Testis (tissue), 5 donors: ENCODE measurements around the gene EFL1. TPM values are rescaled to one million over a fixed set of nuclear protein-coding genes. Genes with fewer than 3 reads are reported as not detected.
A peak's percentile ranks its signal among the peaks of the same experiment; 100 is the strongest.
"Not testable (repeated sequence)": the region's sequence is repeated elsewhere in the genome, so short reads cannot be mapped to it uniquely, and the experiment has no call there.

Source experiments
- DNase-seq: peaks from one replicate; pipeline ENCODE4 v3.0.0-alpha.2; 2019
- H3K27ac ChIP-seq, 2 donors: fragments of 200-600 bp; sonication (generic); one replicate each; pipeline ENCODE4 v1.5.1; 2019
- H3K27me3 ChIP-seq: fragments of 200-600 bp; sonication (generic); one replicate; pipeline ENCODE4 v1.5.1; 2019
- H3K36me3 ChIP-seq: fragments of 200-600 bp; sonication (generic); one replicate; pipeline ENCODE4 v1.5.1; 2017; ENCODE audit warnings: low read depth; ENCODE audit errors: missing control alignments
- H3K4me1 ChIP-seq: fragments of 200-600 bp; sonication (generic); one replicate; pipeline ENCODE4 v1.5.1; 2019
- H3K4me3 ChIP-seq, 2 donors: fragments of 200-600 bp; sonication (generic); one replicate each; pipeline ENCODE4 v1.5.1; 2017 to 2019
- H3K9me3 ChIP-seq: fragments of 200-600 bp; sonication (generic); one replicate; pipeline ENCODE4 v1.5.1; 2017
- CTCF ChIP-seq, 3 experiments: fragments of 450-650 bp in 2 of 3; fragments of 200-600 bp in 1 of 3; sonication (generic) in 1 of 3; IDR thresholded peaks; one replicate each; pipeline ENCODE4 v1.5.1; 2016 to 2019; ENCODE audit warnings: antibody characterized with exemption in 3 of 3, mild to moderate bottlenecking in 2 of 3, moderate library complexity in 1 of 3
- POLR2A ChIP-seq: fragments of 450-650 bp; IDR thresholded peaks from one replicate; pipeline ENCODE4 v1.6.1; 2017; ENCODE audit warnings: antibody characterized with exemption, mild to moderate bottlenecking, moderate library complexity
- WGBS, 2 donors: methylation state at CpG; one replicate each; pipeline ENCODE4 v1.1.5; 2018; 5-methylcytosine and 5-hydroxymethylcytosine counted together
- intact Hi-C: fragments of 100-400 bp; cut with DNase I; formaldehyde crosslinking; loops from one replicate; pipeline ENCODE4 v1.15.1; 2023; ENCODE audit warnings: low total_unique reads
- long read RNA-seq, 2 donors: transcript quantifications; one replicate each; lab custom pipeline, GENCODE V29; 2026
- polyA plus RNA-seq: library from polyadenylated mRNA; stranded (reverse); fragments of 350-450 nt; fragmentation: Illumina TruSeq; extraction: RNeasy Lipid Tissue Mini Kit (QIAGEN cat#74804); gene quantifications from one replicate; pipeline ENCODE4 v1.2.3, GENCODE V29; 2014; ENCODE audit warnings: low read depth, low replicate concordance; ENCODE audit not compliant: insufficient read depth
- total RNA-seq, 2 donors: library from RNA; depleted of rRNA; stranded (reverse); fragments of >200 nt; gene quantifications; one replicate each; pipeline ENCODE4 v1.2.3, GENCODE V29; 2016

EFL1 gene
- 10 to 100 TPM; 30.6 to 34.3 TPM for total RNA-seq
- 35.0 TPM for polyA plus RNA-seq
- long read RNA-seq, donor 1, transcript EFL1-201 (20 exons, 3,675 nt), result major isoform, 5 of 5 reads
- long read RNA-seq, donor 1, partial matches to known transcripts, result 0 of 5 reads
- long read RNA-seq, donor 1, other reads (novel, unspliced or antisense), result 0 of 5 reads
- long read RNA-seq, donor 2, partial matches to known transcripts, result 0 of 1 reads
- long read RNA-seq, donor 2, other reads (novel, unspliced or antisense), result 0 of 1 reads

- no peaks in the 10 kb centered on the region for H3K27me3 ChIP-seq
- H3K4me1 ChIP-seq, result peaks cover 7% of the 10 kb centered on the region
- no peaks in the 10 kb centered on the region for H3K36me3 ChIP-seq
- H3K4me3 ChIP-seq, result peak within 1 kb of the TSS; percentile 83 to 84
- no peak for TF ChIP-seq POLR2A
- TF ChIP-seq CTCF (IDR thresholded peaks at IDR 0.05), result no peak
- DNase-seq, result peak; percentile 97
- peak within 1 kb of the TSS; percentile 36 to 47 for H3K27ac ChIP-seq
- intact Hi-C loops, result no loop called here
- H3K9me3 ChIP-seq, result no peaks in the 10 kb centered on the region
- 1% methylated on average over 16 to 57 of the region's 57 CpGs for WGBS, 2 donors
Observed at GRCh38 chr15:82262422-82263026, at the start of gene EFL1, which contains the start of gene SAXO2. TSS of gene EFL1 (minus strand) at chr15:82262734. CDS start at chr15:82261778, 956 bp downstream. TSS of gene SAXO2 (plus strand) at chr15:82262818. CDS start at chr15:82262880, 62 bp downstream.

- H3K36me3 ChIP-seq, H3K4me3 ChIP-seq, H3K9me3 ChIP-seq, H3K27me3 ChIP-seq, H3K27ac ChIP-seq, DNase-seq, H3K4me1 ChIP-seq, intact Hi-C loops: not testable (repeated sequence)
- WGBS, 2 donors, result 89 to 92% methylated on average over 5 of the region's 5 CpGs
Observed at GRCh38 chr15:82311321-82311720, 48.8 kb upstream of the EFL1 start.

- no peak for DNase-seq
- H3K27ac ChIP-seq, result no peak overlapping the region
- H3K4me3 ChIP-seq, result no peak overlapping the region
- H3K4me1 ChIP-seq, result no peaks in the 10 kb centered on the region
- TF ChIP-seq POLR2A, result no peak
- no peak for TF ChIP-seq CTCF (IDR thresholded peaks at IDR 0.05)
- no peaks in the 10 kb centered on the region for H3K36me3 ChIP-seq
- WGBS, 2 donors, result 91 to 94% methylated on average over 2 of the region's 2 CpGs
- no peaks in the 10 kb centered on the region for H3K27me3 ChIP-seq
- intact Hi-C loops, result no loop called here
- no peaks in the 10 kb centered on the region for H3K9me3 ChIP-seq
Observed at GRCh38 chr15:82309802-82310201, 47.3 kb upstream of the EFL1 start.

- H3K4me1 ChIP-seq, result no peaks in the 10 kb centered on the region
- no peak for DNase-seq
Observed at GRCh38 chr15:82307714-82308081, 45.2 kb upstream of the EFL1 start.

More at GRCh38 chr15:82307714-82308081, 45.2 kb upstream of the EFL1 start:
- TF ChIP-seq POLR2A (no peak), CTCF (IDR thresholded peaks at IDR 0.05) (no peak)
- Histone ChIP-seq H3K27me3 (no peaks in the 10 kb centered on the region), H3K9me3 (no peaks in the 10 kb centered on the region), H3K27ac (no peak overlapping the region), H3K36me3 (no peaks in the 10 kb centered on the region), H3K4me3 (no peak overlapping the region)
- intact Hi-C loops, result no loop called here
- WGBS, 2 donors, result 79 to 82% methylated on average over 8 of the region's 8 CpGs
